ENCODE results near the gene DPH6. TPM values are rescaled to one million over a fixed set of nuclear protein-coding genes. Genes with fewer than 3 reads are reported as not detected.

The DPH6 gene
- total and polyA plus RNA-seq, 2 experiments from 2014 or later, result 14.2 to 28.6 TPM

DNA sequence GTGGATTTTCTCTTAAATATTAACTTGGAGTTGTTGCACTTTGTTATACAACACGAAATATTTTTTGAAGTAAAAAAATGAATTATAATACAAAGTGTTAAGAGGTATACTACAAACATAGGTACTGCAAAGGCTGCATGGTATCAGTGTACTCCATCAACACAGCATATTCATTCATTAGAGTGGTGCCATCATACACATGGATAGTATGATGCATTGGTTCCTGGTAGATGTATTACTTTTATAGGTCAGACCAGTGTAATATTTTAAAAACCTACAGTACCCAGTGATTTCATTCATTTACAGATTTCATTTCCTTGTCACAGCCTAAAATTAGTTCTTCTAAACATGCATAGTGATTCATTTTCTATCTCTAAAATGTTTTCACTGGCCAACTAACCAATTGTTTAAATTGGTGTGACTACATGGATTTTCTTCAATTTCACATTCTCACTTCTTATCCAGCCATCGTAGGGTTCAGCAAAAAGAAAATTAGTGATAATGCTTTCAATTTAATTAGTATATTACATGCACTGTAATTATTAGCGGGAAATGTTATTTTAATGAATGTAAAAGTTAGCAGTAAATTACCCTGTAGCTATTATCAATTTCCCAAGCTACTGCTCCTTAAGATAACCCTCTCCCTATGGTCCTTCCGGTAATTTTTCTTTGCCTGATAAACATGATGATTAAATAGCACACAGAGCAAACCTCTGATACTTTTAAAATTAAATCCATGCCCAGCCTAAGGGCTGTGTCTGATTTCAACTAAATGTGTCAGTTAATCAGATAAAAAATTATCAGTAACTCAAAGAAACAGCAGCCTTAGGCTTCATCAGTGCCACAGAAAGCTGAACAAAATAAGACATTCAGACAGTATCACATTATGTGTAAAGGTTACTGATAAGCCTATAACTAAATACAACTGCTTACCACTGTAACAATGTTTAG, 68.4 kb downstream of the DPH6 start:
- Histone ChIP-seq H3K4me1 (ENCODE audit: insufficient read depth) (peaks cover 12% of the 10 kb centered on the region), H4K20me1 (ENCODE audit: insufficient read depth) (no peaks in the 10 kb centered on the region), H3K4me2 (ENCODE audit: unreplicated experiment) (no peak overlapping the region), H3K4me3 (no peak overlapping the region), H3K9ac (no peak overlapping the region), H3K36me3 (ENCODE audit: low read depth) (no peaks in the 10 kb centered on the region), H3K9me2 (ENCODE audit: insufficient read depth) (no peaks in the 10 kb centered on the region), H3F3A (ENCODE audit: insufficient read depth) (no peaks in the 10 kb centered on the region; the same call in 1 of the 2 replicates), H3K27me3 (replicated peaks; ENCODE audit: insufficient read depth) (no peaks in the 10 kb centered on the region), H3K27ac (no peak overlapping the region), H3K79me2 (ENCODE audit: insufficient read depth) (no peaks in the 10 kb centered on the region), H3K9me3 (ENCODE audit: low read depth) (no peaks in the 10 kb centered on the region), H2AFZ (no peak overlapping the region)
- TF ChIP-seq EZH2 (IDR thresholded peaks at IDR 0.05; ENCODE audit: insufficient read depth, poor library complexity, severe bottlenecking) (no peak), EZH2phosphoT487 (IDR thresholded peaks at IDR 0.05; ENCODE audit: insufficient read depth, low read depth) (no peak)
- DNase-seq, result no peak
- 94 to 97% methylated on average over 4 of the region's 4 CpGs for WGBS, 2 experiments (ENCODE audit: low coverage in 1 of 2, low lambda C conversion rate in 2 of 2, missing lambda C conversion rate in 2 of 2)
- in situ Hi-C loops (cut with MboI), result no loop called here

- H3K79me2 ChIP-seq (ENCODE audit: insufficient read depth), result no peaks in the 10 kb centered on the region
- in situ Hi-C loops (cut with MboI), result no loop called here
- H3K9ac ChIP-seq, result no peak overlapping the region
Observed at GRCh38 chr15:35471024-35471423, 74.9 kb downstream of the DPH6 start.

DNA sequence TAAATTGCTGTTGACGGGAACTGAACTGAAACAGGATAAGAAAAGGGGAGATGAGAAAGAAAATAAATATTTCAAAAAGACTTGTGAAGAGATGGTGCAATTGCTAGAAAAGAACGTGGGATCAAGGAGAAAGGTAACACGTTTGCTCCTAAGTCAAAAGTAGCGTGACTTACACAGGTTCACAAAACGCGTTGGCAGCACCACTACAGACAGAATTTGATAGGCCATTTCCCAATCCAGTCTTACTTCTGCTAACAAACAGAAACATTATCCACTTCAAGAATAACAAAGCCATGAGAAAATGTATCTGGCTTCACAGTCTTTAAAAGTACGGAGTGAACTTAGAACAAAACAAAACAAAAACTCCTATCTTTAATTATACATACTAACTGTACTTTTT, 75.5 kb downstream of the DPH6 start:
- H3K9me3 ChIP-seq (ENCODE audit: low read depth), result no peaks in the 10 kb centered on the region
- H3K36me3 ChIP-seq (ENCODE audit: low read depth), result no peaks in the 10 kb centered on the region
- TF ChIP-seq EZH2phosphoT487 (IDR thresholded peaks at IDR 0.05; ENCODE audit: insufficient read depth, low read depth) (no peak), EZH2 (IDR thresholded peaks at IDR 0.05; ENCODE audit: insufficient read depth, poor library complexity, severe bottlenecking) (no peak)
- no peak overlapping the region for H3K4me3 ChIP-seq
- no peaks in the 10 kb centered on the region for H3K79me2 ChIP-seq (ENCODE audit: insufficient read depth)
- H3K4me1 ChIP-seq (ENCODE audit: insufficient read depth), result no peaks in the 10 kb centered on the region
- 95 to 96% methylated on average over 7 of the region's 7 CpGs for WGBS, 2 experiments (ENCODE audit: low coverage in 1 of 2, low lambda C conversion rate in 2 of 2, missing lambda C conversion rate in 2 of 2)
- in situ Hi-C loops (cut with MboI), result no loop called here
- no peak overlapping the region for H3K9ac ChIP-seq
- no peaks in the 10 kb centered on the region for H4K20me1 ChIP-seq (ENCODE audit: insufficient read depth)
- no peak for DNase-seq
- no peaks in the 10 kb centered on the region for H3K9me2 ChIP-seq (ENCODE audit: insufficient read depth)
- no peaks in the 10 kb centered on the region for H3F3A ChIP-seq (ENCODE audit: insufficient read depth)
- H3K27ac ChIP-seq, result no peak overlapping the region
- no peak overlapping the region for H2AFZ ChIP-seq
- H3K27me3 ChIP-seq (replicated peaks; ENCODE audit: insufficient read depth), result no peaks in the 10 kb centered on the region
- no peak overlapping the region for H3K4me2 ChIP-seq (ENCODE audit: unreplicated experiment)

More at GRCh38 chr15:35471024-35471423, 74.9 kb downstream of the DPH6 start:
- Histone ChIP-seq H3K9me2 (ENCODE audit: insufficient read depth) (no peaks in the 10 kb centered on the region), H3K4me3 (no peak overlapping the region), H3F3A (ENCODE audit: insufficient read depth) (no peaks in the 10 kb centered on the region), H3K4me2 (ENCODE audit: unreplicated experiment) (no peak overlapping the region), H3K9me3 (ENCODE audit: low read depth) (no peaks in the 10 kb centered on the region), H3K36me3 (ENCODE audit: low read depth) (no peaks in the 10 kb centered on the region), H4K20me1 (ENCODE audit: insufficient read depth) (no peaks in the 10 kb centered on the region), H2AFZ (no peak overlapping the region), H3K27ac (no peak overlapping the region), H3K4me1 (ENCODE audit: insufficient read depth) (no peaks in the 10 kb centered on the region), H3K27me3 (replicated peaks; ENCODE audit: insufficient read depth) (no peaks in the 10 kb centered on the region)
- no peak for DNase-seq
- no peak for TF ChIP-seq EZH2 (IDR thresholded peaks at IDR 0.05; ENCODE audit: insufficient read depth, poor library complexity, severe bottlenecking)

DNA sequence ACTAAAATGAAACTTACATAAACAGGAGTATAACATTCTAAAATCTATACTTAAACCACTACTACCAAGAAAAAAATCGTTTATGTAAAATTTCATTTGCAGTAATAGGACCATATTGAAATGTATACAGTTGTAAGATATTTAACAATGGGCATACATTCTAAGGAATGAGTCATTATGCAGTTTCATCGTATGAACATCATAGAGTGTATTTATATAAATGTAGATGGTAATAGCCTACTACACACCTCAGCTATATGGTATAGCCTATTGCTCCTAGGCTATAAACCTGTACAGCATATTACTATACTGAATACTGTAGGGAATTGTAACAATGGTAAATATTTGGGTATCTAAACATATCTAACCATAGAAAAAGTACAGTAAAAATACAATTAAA, 79.5 kb downstream of the DPH6 start:
- no peak overlapping the region for H3K27ac ChIP-seq
- TF ChIP-seq EZH2 (IDR thresholded peaks at IDR 0.05; ENCODE audit: insufficient read depth, poor library complexity, severe bottlenecking), result no peak
- no peak for TF ChIP-seq EZH2phosphoT487 (IDR thresholded peaks at IDR 0.05; ENCODE audit: insufficient read depth, low read depth)
- DNase-seq, result no peak
- H4K20me1 ChIP-seq (ENCODE audit: insufficient read depth), result no peaks in the 10 kb centered on the region
- no peak overlapping the region for H3K4me2 ChIP-seq (ENCODE audit: unreplicated experiment)
- no peaks in the 10 kb centered on the region for H3K27me3 ChIP-seq (replicated peaks; ENCODE audit: insufficient read depth)
- H3K36me3 ChIP-seq (ENCODE audit: low read depth), result no peaks in the 10 kb centered on the region
- no peaks in the 10 kb centered on the region for H3K9me2 ChIP-seq (ENCODE audit: insufficient read depth)
- no peak overlapping the region for H3K9ac ChIP-seq
- H3K9me3 ChIP-seq (ENCODE audit: low read depth), result no peaks in the 10 kb centered on the region
- H3K4me3 ChIP-seq, result no peak overlapping the region
- no peaks in the 10 kb centered on the region for H3K4me1 ChIP-seq (ENCODE audit: insufficient read depth)
- H3F3A ChIP-seq (ENCODE audit: insufficient read depth), result no peaks in the 10 kb centered on the region
- WGBS, 2 experiments (ENCODE audit: low coverage in 1 of 2, low lambda C conversion rate in 2 of 2, missing lambda C conversion rate in 2 of 2), result 46 to 48% methylated on average over 2 of the region's 2 CpGs
- no peaks in the 10 kb centered on the region for H3K79me2 ChIP-seq (ENCODE audit: insufficient read depth)
- no peak overlapping the region for H2AFZ ChIP-seq
- in situ Hi-C loops (cut with MboI), result no loop called here
